Duodenal mucosa (tissue), 2 donors: ENCODE data around the gene CBLB.

Experiments used
- H3K27ac ChIP-seq: one replicate; pipeline ENCODE4 v1.7.0; 2013; ENCODE audit warnings: low read depth, low read length
- H3K27me3 ChIP-seq, 2 donors: one replicate each; pipeline ENCODE4 v1.7.0; 2013; ENCODE audit warnings: low read length in 2 of 2, control low read depth in 1 of 2; ENCODE audit not compliant: insufficient read depth in 2 of 2, control insufficient read depth in 1 of 2
- H3K36me3 ChIP-seq, 2 donors: one replicate each; pipeline ENCODE4 v1.7.0; 2013; ENCODE audit warnings: low read length in 2 of 2, control low read depth in 1 of 2; ENCODE audit not compliant: insufficient read depth in 2 of 2, control insufficient read depth in 1 of 2
- H3K4me1 ChIP-seq, 2 donors: one replicate each; pipeline ENCODE4 v1.7.0; 2013; ENCODE audit warnings: low read length in 2 of 2, control low read depth in 1 of 2; ENCODE audit not compliant: insufficient read depth in 2 of 2, control insufficient read depth in 1 of 2
- H3K4me3 ChIP-seq, 2 donors: one replicate each; pipeline ENCODE4 v1.7.0; 2013; ENCODE audit warnings: low read length in 2 of 2, low read depth in 1 of 2
- H3K9ac ChIP-seq, 2 donors: one replicate each; pipeline ENCODE4 v1.7.0; 2013; ENCODE audit warnings: low read length in 2 of 2, low read depth in 1 of 2
- H3K9me3 ChIP-seq, 2 donors: one replicate each; pipeline ENCODE4 v1.7.0; 2013; ENCODE audit warnings: low read length in 2 of 2, control low read depth in 1 of 2; ENCODE audit not compliant: control insufficient read depth in 1 of 2

CBLB gene

GRCh38 chr3:105691633-105692032 lies 177.2 kb downstream of the CBLB start:
- Histone ChIP-seq H3K4me3 (no peak overlapping the region), H3K27me3 (no peaks in the 10 kb centered on the region), H3K27ac (no peak overlapping the region), H3K9ac (no peak overlapping the region), H3K4me1 (no peaks in the 10 kb centered on the region), H3K9me3 (no peaks in the 10 kb centered on the region), H3K36me3 (peaks cover 13% of the 10 kb centered on the region in 2 donors)

- Histone ChIP-seq H3K9ac (no peak overlapping the region), H3K4me1 (no peaks in the 10 kb centered on the region), H3K9me3 (no peaks in the 10 kb centered on the region), H3K27ac (no peak overlapping the region), H3K27me3 (no peaks in the 10 kb centered on the region), H3K36me3 (peaks cover 13% of the 10 kb centered on the region in 2 donors), H3K4me3 (no peak overlapping the region)
These were observed 177.8 kb downstream of the CBLB start for GRCh38 chr3:105691053-105691452.

GRCh38 chr3:105688821-105689220 lies 180.0 kb downstream of the CBLB start:
- Histone ChIP-seq H3K4me1 (no peaks in the 10 kb centered on the region), H3K9ac (no peak overlapping the region), H3K27ac (no peak overlapping the region)

GRCh38 chr3:105686278-105686897 lies 182.4 kb downstream of the CBLB start:
- Histone ChIP-seq H3K9ac (no peak overlapping the region), H3K4me3 (no peak overlapping the region), H3K27me3 (no peaks in the 10 kb centered on the region), H3K9me3 (no peaks in the 10 kb centered on the region), H3K27ac (no peak overlapping the region), H3K36me3 (peaks cover 0 to 7% of the 10 kb centered on the region in 2 donors), H3K4me1 (no peaks in the 10 kb centered on the region)

More at GRCh38 chr3:105688821-105689220, 180.0 kb downstream of the CBLB start:
- no peaks in the 10 kb centered on the region for H3K27me3 ChIP-seq
- H3K9me3 ChIP-seq: no peaks in the 10 kb centered on the region
- peaks cover 13 to 14% of the 10 kb centered on the region in 2 donors for H3K36me3 ChIP-seq
- H3K4me3 ChIP-seq: no peak overlapping the region

GRCh38 chr3:105679951-105680350 lies 188.9 kb downstream of the CBLB start:
- H3K9ac ChIP-seq: no peak overlapping the region
- no peaks in the 10 kb centered on the region for H3K4me1 ChIP-seq
- H3K36me3 ChIP-seq: peaks cover 25 to 28% of the 10 kb centered on the region in 2 donors
- no peaks in the 10 kb centered on the region for H3K9me3 ChIP-seq
- no peak overlapping the region for H3K27ac ChIP-seq
- H3K4me3 ChIP-seq: no peak overlapping the region
- H3K27me3 ChIP-seq: no peaks in the 10 kb centered on the region

GRCh38 chr3:105678017-105678416 lies 190.8 kb downstream of the CBLB start:
- no peaks in the 10 kb centered on the region for H3K4me1 ChIP-seq
- H3K36me3 ChIP-seq: peaks cover 32 to 37% of the 10 kb centered on the region in 2 donors
- no peak overlapping the region for H3K4me3 ChIP-seq
- H3K27ac ChIP-seq: no peak overlapping the region
- no peaks in the 10 kb centered on the region for H3K27me3 ChIP-seq
- no peak overlapping the region for H3K9ac ChIP-seq
- H3K9me3 ChIP-seq: no peaks in the 10 kb centered on the region

GRCh38 chr3:105676621-105677300 lies 192.1 kb downstream of the CBLB start:
- Histone ChIP-seq H3K4me3 (no peak overlapping the region), H3K36me3 (peaks cover 32 to 37% of the 10 kb centered on the region in 2 donors), H3K27ac (no peak overlapping the region), H3K4me1 (no peaks in the 10 kb centered on the region), H3K9ac (no peak overlapping the region), H3K9me3 (no peaks in the 10 kb centered on the region), H3K27me3 (no peaks in the 10 kb centered on the region)

- Histone ChIP-seq H3K4me1 (no peaks in the 10 kb centered on the region), H3K9me3 (no peaks in the 10 kb centered on the region), H3K4me3 (no peak overlapping the region), H3K36me3 (peaks cover 19 to 27% of the 10 kb centered on the region in 2 donors), H3K9ac (no peak overlapping the region), H3K27me3 (no peaks in the 10 kb centered on the region), H3K27ac (no peak overlapping the region)
These were observed 194.3 kb downstream of the CBLB start for GRCh38 chr3:105674437-105675065.

GRCh38 chr3:105672996-105673395 lies 195.8 kb downstream of the CBLB start:
- Histone ChIP-seq H3K36me3 (peaks cover 20 to 30% of the 10 kb centered on the region in 2 donors), H3K4me3 (no peak overlapping the region), H3K9ac (no peak overlapping the region), H3K27ac (no peak overlapping the region), H3K9me3 (no peaks in the 10 kb centered on the region), H3K4me1 (no peaks in the 10 kb centered on the region), H3K27me3 (no peaks in the 10 kb centered on the region)

- no peak overlapping the region for H3K9ac ChIP-seq
- H3K4me3 ChIP-seq: no peak overlapping the region
- peaks cover 10 to 24% of the 10 kb centered on the region in 2 donors for H3K36me3 ChIP-seq
- no peaks in the 10 kb centered on the region for H3K9me3 ChIP-seq
- H3K27ac ChIP-seq: no peak overlapping the region
- no peaks in the 10 kb centered on the region for H3K4me1 ChIP-seq
- H3K27me3 ChIP-seq: no peaks in the 10 kb centered on the region
These were observed 206.5 kb downstream of the CBLB start for GRCh38 chr3:105662306-105662705.
